22Rv1 (cell line): ENCODE measurements around the gene BAX.

Source experiments
- CTCF ChIP-seq: fragments of 450-650 bp; IDR thresholded peaks from 2 replicates; pipeline ENCODE4 v1.5.1; 2017; ENCODE audit warnings: mild to moderate bottlenecking
- ZFX ChIP-seq: fragments of 450-650 bp; IDR thresholded peaks from 2 replicates; pipeline ENCODE4 v1.6.1; 2017; ENCODE audit warnings: antibody characterized with exemption, borderline replicate concordance

DNA sequence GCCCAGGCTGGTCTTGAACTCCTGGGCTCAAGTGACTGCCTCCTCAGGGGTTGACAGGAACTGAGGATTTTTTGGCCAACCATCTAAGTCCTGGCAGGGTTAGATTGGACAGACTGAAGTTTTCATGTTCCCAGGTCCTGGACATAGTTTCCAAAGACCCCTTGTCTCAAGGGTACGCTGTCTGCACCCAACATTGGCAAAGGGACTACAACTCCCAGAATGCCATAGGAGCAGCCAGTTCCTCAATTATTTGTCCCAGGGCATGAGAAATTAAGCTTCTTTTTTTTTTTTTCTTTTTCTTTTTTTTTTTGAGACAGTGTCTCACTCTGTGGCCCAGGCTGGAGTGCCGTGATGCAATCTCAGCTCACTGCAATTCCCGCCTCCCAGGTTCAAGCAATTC is 31.5 kb downstream of the BAX start:
- TF ChIP-seq CTCF: no peak
- no peak for TF ChIP-seq ZFX
